NCI-H128 (cell line): ENCODE data around the gene COL6A5.
"Not testable (repeated sequence)": the region's sequence is repeated elsewhere in the genome, so short reads cannot be mapped to it uniquely, and the experiment has no call there.

Experiments used
- DNase-seq: peaks from one replicate; lab custom pipeline; 2025; ENCODE audit not compliant: unreplicated experiment; lab: John Stamatoyannopoulos, UW

Gene COL6A5

DNA sequence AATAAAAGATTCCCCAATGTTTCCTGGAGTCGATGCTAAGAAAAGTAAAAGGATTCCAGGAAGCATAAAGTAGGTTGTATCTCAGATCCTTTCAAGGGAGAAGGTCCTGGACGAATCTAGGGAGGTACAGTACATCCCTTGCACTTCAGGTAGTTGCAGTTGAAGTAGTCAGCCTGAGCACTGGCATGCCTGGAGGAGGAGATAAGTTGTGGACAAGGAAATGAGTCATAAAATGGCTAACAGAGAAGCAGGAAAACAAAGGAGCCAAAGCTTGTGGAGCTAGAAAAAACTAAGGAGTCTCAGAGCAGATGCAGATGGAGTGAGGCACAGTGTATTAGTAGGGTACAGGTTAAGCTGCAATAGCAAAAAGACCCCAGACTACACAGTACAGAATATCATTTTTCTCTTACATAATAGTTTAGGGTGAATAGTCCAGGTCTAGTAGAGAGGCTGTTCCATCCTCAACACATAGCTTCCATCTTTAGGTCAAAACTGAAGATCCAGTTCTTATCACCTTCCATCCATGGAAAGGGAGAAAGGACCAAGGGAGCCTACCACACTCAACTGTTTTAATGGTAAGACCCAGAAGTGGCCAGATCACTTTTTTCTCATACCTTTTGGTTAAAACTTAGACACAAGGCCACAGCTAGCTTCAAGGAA is 41.3 kb downstream of the COL6A5 start:
- no peak for DNase-seq

GRCh38 chr3:130389743-130390478 is 44.4 kb downstream of the COL6A5 start:
- no peak for DNase-seq

DNA sequence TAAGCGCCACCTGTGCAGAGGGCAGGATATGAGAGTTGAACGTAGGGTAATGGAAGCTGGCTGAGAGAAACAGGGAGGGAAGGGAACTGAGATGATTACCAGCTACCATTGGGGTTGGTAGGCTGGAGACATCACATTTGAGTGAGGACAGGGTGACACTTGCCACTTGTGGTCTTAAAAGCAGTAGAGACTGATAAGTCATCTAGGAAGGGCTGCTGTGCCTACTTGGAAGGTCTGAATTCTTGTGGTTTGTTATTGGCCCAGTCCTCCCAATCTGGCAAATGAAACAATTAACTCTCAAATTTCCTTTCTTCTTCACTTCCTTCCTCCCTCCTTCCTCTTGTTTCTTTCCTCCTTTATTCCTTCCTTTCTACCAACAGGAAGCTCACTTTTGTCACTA is 46.8 kb downstream of the COL6A5 start:
- no peak for DNase-seq

DNA sequence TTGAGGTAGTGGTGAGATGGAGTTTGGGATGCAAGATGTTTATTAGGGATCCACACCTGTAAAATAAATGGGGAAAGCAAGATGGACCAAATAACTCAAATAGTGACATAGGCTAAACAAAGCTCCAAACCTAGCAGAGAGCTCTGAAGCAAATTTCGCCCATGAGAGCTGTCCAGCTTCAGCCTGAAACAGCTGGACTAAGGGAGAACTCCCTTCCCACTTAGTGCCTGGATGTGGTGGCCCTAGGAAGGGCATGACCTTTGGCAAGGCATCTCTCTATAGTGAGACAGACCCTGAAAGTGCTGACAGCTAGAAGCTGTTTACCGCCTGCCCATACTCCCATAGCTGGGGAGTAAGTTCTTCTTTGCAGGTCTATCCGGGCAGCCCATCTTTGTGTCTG is 48.1 kb downstream of the COL6A5 start:
- no peak for DNase-seq

GRCh38 chr3:130395331-130395730 is 49.9 kb downstream of the COL6A5 start:
- no peak for DNase-seq

DNA sequence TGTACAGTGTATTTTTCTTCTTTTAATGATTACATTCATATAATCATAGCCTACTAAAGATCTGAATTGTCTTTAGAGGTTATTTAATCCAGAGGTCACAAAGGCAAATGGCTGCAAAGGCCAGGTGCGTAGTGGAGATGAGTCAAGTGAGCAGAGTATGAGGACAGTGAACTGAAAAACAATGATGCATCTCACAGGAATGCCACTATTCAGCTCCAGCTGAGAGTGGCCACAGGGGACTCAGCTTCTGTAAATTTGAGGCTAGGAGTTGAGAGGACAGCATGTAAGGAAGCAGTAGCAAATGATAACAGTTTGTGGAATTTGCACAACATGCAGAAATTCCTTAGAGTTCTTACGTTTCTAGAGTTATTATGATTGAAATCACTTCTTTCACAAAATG is 50.4 kb downstream of the COL6A5 start:
- no peak for DNase-seq

DNA sequence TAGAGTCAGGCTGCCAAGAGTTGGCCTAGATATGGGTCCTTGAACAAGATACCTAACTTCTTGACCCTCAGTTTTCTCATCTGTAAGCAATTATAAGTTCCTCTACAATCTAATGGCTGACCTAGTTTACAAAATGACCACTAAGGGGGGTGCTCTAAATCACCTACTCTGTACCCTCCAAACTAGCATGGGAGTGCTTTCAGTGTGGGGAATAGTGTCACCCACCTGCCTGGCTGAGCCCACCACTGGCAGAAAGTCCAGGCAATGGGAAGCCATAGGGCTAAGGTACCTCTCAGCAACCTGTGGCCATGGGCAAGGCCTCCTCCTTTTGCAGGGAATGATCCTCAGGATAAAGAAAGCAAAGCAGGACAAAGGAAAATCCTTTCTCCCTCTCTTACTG is 58.9 kb downstream of the COL6A5 start:
- DNase-seq = no peak

DNA sequence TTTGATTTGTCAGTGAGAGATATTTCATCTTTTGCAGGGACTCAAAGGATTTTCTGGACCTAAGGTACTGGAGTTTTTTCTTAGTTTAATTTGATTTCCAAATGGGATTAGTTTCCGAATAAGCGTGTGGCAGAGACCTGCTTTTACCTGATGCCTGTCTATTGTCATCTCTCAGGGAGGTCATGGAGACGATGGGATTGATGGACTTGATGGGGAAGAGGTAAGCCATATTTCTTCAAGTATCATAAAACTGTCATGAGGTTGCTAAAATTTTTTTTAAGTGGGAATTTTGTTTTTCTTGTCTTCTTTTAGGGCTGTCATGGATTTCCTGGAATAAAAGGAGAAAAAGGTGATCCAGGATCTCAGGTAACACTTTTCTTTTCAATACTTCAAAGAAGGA is 60.5 kb downstream of the COL6A5 start:
- no peak for DNase-seq

- DNase-seq = not testable (repeated sequence)
These were observed 62.8 kb downstream of the COL6A5 start for GRCh38 chr3:130408253-130408652.

DNA sequence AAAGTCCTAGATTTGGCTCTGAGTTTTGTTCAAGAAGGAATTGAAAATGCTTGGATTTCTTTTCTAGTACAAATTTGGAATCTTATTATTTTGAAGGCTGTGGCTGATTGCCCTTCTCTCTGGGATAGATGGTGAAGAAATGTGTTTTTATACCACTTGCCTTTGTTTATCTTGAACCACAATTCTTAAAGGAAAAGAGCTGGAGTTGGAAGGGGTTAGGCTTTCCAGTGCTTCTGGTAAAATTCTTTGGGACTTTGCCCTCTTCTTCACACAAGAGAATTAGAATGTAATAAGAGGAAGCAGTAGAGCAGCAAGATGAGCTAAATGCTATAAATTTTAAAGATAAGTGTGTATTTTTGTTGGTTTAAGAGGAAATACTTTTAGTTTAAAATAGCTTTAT is 65.8 kb downstream of the COL6A5 start:
- no peak for DNase-seq

DNA sequence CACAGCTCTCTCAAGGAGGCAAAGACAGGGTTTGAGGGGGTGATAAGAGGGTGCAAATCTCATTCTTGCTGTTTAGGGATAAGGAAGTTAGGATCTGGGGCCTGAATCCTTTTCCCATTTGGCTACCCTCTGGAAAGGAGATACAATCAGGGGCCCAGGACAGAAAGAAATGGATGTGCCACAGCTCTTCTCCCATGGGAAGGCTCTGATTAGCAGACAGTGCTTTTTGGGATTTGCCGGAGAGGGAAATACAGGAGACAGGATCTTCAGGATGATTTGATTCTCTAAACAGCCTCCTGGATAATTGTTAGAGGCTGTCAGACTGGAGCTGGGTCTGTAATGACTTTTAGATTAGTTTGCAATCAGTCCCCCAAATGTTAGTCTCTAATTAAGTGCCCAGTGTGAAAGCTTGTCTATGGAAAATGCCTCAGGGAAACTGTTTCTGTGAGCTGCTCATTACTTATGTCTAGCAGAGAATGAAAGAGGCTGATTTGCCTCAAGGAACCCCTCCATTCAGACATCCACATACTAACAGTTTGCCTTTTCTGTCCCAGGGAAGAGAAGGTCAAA is 67.6 kb downstream of the COL6A5 start:
- no peak for DNase-seq

DNA sequence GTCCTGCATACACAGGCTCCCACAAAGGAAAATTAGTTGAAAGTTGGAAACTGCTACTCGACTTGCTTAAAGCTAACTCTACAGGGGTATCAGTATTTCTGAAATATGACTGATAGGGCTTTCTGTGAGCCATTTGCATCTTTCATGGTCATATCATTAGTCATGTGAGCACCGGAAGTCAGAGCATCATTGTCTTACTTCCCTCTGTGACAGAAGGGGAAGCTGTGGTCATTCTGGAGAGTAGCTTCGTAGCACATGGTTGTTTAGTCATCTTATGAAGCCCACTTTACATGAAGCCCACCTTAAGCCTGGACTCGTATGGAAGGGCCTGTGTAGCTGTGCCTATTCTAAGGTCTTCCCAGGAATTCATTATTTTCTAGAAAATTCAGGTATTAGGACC is 69.0 kb downstream of the COL6A5 start:
- no peak for DNase-seq

DNA sequence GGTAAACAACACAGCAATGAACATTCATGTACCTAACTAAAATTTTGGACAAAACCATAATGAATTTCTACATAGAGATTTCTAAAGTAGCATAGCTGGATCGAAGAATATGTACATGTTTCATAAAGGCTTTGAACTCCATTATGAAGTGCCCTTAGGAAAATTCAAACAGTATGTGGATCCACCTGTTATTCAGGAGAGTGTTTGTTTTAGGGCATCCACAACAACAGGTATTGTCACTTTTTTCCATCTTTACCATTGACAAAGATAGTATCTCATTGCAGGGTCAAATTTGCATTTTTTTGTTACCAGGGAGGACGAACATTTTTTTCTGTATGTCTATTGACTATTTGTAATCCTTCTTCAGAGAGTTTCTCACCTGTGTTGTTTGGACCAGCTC is 75.0 kb downstream of the COL6A5 start:
- DNase-seq = no peak

GRCh38 chr3:130423064-130423463 is 77.6 kb downstream of the COL6A5 start:
- no peak for DNase-seq

DNA sequence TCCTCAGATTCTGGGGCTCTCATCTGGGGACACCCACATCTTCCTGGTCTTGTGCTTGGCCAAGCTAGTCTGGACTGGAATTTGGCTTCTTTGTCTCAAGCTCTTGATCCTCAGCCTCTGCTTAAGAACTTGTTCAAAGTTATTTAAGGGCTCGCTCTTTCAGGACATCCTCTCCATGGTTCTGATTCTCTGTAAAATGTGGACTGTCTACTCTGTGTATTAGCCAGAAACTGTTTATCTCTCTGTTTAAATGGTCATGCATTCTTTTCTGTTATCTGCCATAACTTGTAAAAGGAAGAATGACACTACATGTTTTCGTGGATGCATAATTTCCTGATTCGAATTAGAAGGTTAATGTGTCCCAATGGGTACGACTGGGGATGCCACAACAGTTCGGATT is 79.4 kb downstream of the COL6A5 start:
- DNase-seq = no peak

- DNase-seq = no peak
These were observed 80.0 kb downstream of the COL6A5 start for GRCh38 chr3:130425484-130425883.

GRCh38 chr3:130426206-130426605 is 80.7 kb downstream of the COL6A5 start:
- no peak for DNase-seq

GRCh38 chr3:130428871-130429712 is 83.6 kb downstream of the COL6A5 start:
- DNase-seq = no peak

- DNase-seq = no peak
These were observed 84.2 kb downstream of the COL6A5 start for GRCh38 chr3:130429713-130430023.

- DNase-seq = no peak
These were observed 84.8 kb downstream of the COL6A5 start for GRCh38 chr3:130430266-130430665.

DNA sequence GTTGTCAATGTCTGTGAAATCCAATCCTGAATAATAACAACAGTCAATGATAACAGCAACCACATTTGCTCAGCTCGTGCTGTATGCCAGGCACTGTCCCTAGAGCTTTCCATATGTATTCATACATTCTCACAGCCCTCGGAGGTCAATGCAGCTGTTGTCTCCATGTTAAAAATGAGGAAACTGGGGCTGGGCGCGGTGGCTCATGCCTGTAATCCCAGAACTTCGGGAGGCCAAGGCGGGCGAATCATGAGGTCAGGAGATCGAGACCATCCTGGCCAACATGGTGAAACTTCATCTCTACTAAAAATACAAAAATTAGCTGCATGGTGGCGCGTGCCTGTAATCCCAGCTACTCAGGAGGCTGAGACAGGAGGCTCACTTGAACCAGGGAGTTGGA is 86.6 kb downstream of the COL6A5 start:
- DNase-seq = not testable (repeated sequence)

DNA sequence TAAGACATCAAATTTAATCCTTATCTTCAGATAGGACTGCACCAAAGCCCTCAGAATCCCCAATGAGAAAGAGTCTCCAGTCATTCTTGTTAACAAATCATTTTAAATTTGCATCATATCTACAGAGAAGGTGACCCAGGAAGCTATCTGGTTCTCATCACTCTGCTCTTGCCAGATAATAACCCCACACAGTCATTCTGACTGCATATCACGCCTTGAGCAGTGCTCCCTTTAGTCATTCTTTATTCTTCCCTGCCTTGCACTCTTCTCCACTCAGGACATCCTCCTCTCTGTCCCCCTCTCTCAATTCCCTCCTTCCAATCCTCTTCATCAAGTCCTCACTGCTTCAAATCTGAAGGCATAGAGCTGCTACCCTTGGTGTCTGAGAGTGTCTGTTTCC is 87.8 kb downstream of the COL6A5 start:
- no peak for DNase-seq
